Nucleus accumbens (tissue), 56 donors: ENCODE measurements around the gene SIK3.

Experiments used
- DNase-seq, 56 donors: peaks; one replicate each; lab custom pipeline; 2025; lab: John Stamatoyannopoulos, UW

The SIK3 gene

GRCh38 chr11:117083011-117083935, 15.0 kb downstream of the SIK3 start:
- DNase-seq = peak in 23 of 56 donors; percentile 6 to 48 (median 29)

- no peak for DNase-seq
Measured at GRCh38 chr11:117081908-117082307, 16.3 kb downstream of the SIK3 start.

GRCh38 chr11:117080370-117080769, 17.9 kb downstream of the SIK3 start:
- DNase-seq = no peak

GRCh38 chr11:117076941-117077691, 21.1 kb downstream of the SIK3 start:
- peak in 3 of 56 donors; percentile 27 to 28 (median 28) for DNase-seq

GRCh38 chr11:117075186-117075585, 23.0 kb downstream of the SIK3 start:
- DNase-seq = no peak

- no peak for DNase-seq
Measured at GRCh38 chr11:117074119-117074518, 24.1 kb downstream of the SIK3 start.

GRCh38 chr11:117073539-117073938, 24.7 kb downstream of the SIK3 start:
- no peak for DNase-seq

- DNase-seq = peak in 1 of 56 donors; percentile 6
Measured at GRCh38 chr11:117072517-117073461, 25.4 kb downstream of the SIK3 start.

GRCh38 chr11:117071344-117071787, 26.9 kb downstream of the SIK3 start:
- DNase-seq = peak in 23 of 56 donors; percentile 10 to 77 (median 29)

GRCh38 chr11:117070016-117070415, 28.2 kb downstream of the SIK3 start:
- no peak for DNase-seq

- DNase-seq = peak in 13 of 56 donors; percentile 9 to 49 (median 23)
Measured at GRCh38 chr11:117068303-117068860, 29.8 kb downstream of the SIK3 start.

GRCh38 chr11:117066959-117067358, 31.3 kb downstream of the SIK3 start:
- DNase-seq = no peak

GRCh38 chr11:117064275-117064674, 34.0 kb downstream of the SIK3 start:
- DNase-seq = no peak

GRCh38 chr11:117062498-117062897, 35.7 kb downstream of the SIK3 start:
- DNase-seq = no peak

GRCh38 chr11:117061256-117061655, 37.0 kb downstream of the SIK3 start:
- no peak for DNase-seq

GRCh38 chr11:117059611-117060148, 38.5 kb downstream of the SIK3 start:
- DNase-seq = no peak

GRCh38 chr11:117058761-117059261, 39.4 kb downstream of the SIK3 start:
- peak in 17 of 56 donors; percentile 20 to 54 (median 38) for DNase-seq

- DNase-seq = no peak
Measured at GRCh38 chr11:117057727-117058126, 40.5 kb downstream of the SIK3 start.

GRCh38 chr11:117057317-117057716, 40.9 kb downstream of the SIK3 start:
- DNase-seq = no peak
